ENCODE measurements around the gene DNLZ. TPM values are rescaled to one million over a fixed set of nuclear protein-coding genes. Genes with fewer than 3 reads are reported as not detected.

The DNLZ gene
- total and polyA plus RNA-seq, 9 of the 15 experiments (the other 6 are each of a cell fraction or from before 2014, with no cell fraction given) = 0.17 to 44.6 (median 3.4) TPM

GRCh38 chr9:136410500-136411287 is 47.1 kb upstream of the DNLZ start, which contains the start of the genes ENTR1 and PMPCA (continued):
- no peak for TF ChIP-seq RBM15 (IDR thresholded peaks at IDR 0.05; ENCODE audit: insufficient read depth, low read length)
- TF ChIP-seq ETS2 (tag; IDR thresholded peaks at IDR 0.05; ENCODE audit: borderline replicate concordance, poor library complexity, severe bottlenecking) = no peak
- no peak for TF ChIP-seq SMC3 (conservative IDR thresholded peaks at IDR 0.05; ENCODE audit: insufficient read depth, low read depth, low read length)
- no peak for TF ChIP-seq HMBOX1 (IDR thresholded peaks at IDR 0.05)
- TF ChIP-seq ZNF668 (CRISPR knock-in tag; IDR thresholded peaks at IDR 0.05) = no peak
- TF ChIP-seq EZH2 (IDR thresholded peaks at IDR 0.05; ENCODE audit: borderline replicate concordance, low read depth, low read length) = no peak
- TF ChIP-seq PRPF4 (IDR thresholded peaks at IDR 0.05; ENCODE audit: insufficient read depth, low read depth, low read length, poor library complexity, severe bottlenecking) = no peak
- peak; percentile 95 for TF ChIP-seq ZBTB40 (IDR thresholded peaks at IDR 0.05)
- no peak for TF ChIP-seq ZBTB40 (CRISPR knock-in tag; IDR thresholded peaks at IDR 0.05)
- TF ChIP-seq E2F8 (IDR thresholded peaks at IDR 0.05; ENCODE audit: low read depth, partially characterized antibody) = peak; percentile 43
- no peak for TF ChIP-seq BRD9 (IDR thresholded peaks at IDR 0.05; ENCODE audit: low read depth, partially characterized antibody)
- no peak for TF ChIP-seq STAT5A (IDR thresholded peaks at IDR 0.05; ENCODE audit: borderline replicate concordance, low read length)
- no peak for TF ChIP-seq CBFA2T3 (IDR thresholded peaks at IDR 0.05)
- peak in 1 of 2 experiments; percentile 83; a peak in 2 of 4 replicates for TF ChIP-seq KDM4B (IDR thresholded peaks at IDR 0.05; ENCODE audit: borderline replicate concordance in 2 of 2, low read depth in 1 of 2)

All from K562 (cell line).